ENCODE results near the gene LRRC74A.
"Not testable (repeated sequence)": the region's sequence is repeated elsewhere in the genome, so short reads cannot be mapped to it uniquely, and the experiment has no call there.

LRRC74A gene

GRCh38 chr14:76900682-76901081 lies 74.5 kb downstream of the LRRC74A start:
- DNase-seq = no peak

GRCh38 chr14:76901171-76902055 lies 75.2 kb downstream of the LRRC74A start:
- no peak for DNase-seq

- DNase-seq = no peak
Observed at GRCh38 chr14:76902591-76902990, 76.4 kb downstream of the LRRC74A start.

GRCh38 chr14:76904100-76904739 lies 78.0 kb downstream of the LRRC74A start:
- DNase-seq = no peak

DNA sequence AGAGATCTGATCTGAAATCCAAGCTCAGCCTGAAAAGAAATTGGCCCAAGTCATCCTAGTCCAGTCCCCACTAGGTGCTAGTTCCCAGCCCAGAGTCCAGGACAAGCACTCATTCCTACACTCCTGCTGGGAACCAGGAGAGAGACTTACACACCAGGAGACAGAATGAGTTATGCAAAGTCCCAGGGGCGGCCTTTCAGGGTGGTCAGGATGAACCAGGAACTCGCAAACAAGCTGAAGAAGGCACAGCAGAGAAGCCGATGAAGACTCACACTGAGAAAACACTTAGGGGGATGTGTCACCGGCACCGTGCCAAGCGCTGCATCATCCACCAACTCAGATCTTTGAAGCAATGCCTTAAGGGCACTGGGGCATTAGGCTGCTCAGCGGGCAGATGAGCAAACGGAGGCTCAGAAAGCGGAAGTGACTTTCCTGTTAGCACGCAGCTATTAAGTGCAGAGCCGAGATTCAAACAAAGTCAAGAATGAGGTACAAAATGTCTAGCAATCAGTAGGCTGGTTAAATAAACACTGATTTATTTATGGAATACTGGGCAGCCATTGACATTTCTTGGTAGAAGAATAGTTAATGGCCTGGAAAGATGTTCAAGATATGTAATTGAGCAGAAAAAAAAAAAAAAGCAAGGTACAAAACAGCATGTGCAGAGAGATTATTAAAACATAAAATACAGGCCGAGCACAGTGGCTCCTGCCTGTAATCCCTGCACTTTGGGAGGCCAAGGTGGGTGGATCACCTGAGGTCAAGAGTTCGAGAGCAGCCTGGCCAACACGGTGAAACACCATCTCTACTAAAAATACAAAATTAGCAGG lies 78.7 kb downstream of the LRRC74A start:
- peak; percentile 48 for DNase-seq

DNA sequence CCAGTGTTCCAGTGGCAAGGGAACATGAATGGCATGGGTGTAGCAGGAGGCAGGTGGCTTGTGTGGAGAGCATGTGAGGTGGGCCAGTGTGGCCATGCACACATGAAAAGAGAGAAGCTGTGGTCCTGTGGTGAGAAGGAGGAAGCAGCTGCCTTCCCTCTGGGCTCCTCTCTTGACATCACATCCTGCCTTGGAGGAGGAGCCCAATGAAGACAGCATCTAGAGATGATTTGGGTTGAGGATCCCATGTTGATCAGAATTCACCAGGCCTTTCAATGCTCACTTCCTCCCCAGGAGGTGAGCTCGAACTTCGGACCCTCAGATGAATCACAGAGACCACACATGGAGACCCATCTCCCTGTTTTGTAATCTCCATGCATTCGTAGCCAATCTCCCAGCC lies 82.6 kb downstream of the LRRC74A start:
- no peak for DNase-seq

DNA sequence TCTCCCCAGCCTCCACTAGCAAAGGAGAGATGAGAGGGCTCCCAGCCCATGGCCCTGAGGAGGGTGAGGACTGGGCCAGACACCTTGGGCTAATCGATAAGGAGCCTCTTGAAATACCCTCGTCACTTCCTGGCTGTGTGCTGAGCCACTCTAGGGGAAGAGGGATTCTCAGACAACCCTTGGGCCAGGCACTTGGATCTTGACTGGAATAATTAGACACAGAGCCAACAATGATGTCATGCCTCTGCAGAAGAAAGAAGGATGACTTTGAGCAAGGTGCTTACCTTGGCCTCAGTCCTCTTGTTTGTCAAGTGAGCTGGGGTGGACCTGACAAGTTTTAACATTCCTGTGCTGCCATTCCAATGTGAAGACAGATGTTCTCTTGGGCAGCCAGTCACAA lies 83.1 kb downstream of the LRRC74A start:
- DNase-seq = no peak

GRCh38 chr14:76910371-76910890 lies 84.2 kb downstream of the LRRC74A start:
- no peak for DNase-seq

DNA sequence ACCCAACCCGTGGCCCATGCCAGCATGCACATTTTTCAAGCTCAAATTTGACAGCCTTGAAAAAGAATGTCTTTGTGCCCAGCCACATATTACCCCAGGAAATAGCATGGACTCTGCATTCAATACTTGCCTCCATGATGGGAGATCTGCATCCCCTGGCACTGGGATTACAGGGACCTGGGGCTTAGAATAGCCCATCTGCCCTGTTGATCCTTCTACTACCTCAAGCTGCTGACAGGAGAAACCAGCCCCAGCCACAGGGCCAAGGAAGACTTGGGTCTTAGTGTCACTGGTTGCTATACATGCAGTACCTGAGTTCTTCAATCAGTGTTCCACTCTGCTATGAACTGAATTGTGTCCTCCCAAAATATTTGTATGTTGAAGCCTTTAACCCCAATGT lies 85.3 kb downstream of the LRRC74A start:
- DNase-seq = no peak

GRCh38 chr14:76914533-76915081 lies 88.4 kb downstream of the LRRC74A start:
- DNase-seq = not testable (repeated sequence)

- no peak for DNase-seq
Observed at GRCh38 chr14:76916040-76916715, 90.0 kb downstream of the LRRC74A start.

DNA sequence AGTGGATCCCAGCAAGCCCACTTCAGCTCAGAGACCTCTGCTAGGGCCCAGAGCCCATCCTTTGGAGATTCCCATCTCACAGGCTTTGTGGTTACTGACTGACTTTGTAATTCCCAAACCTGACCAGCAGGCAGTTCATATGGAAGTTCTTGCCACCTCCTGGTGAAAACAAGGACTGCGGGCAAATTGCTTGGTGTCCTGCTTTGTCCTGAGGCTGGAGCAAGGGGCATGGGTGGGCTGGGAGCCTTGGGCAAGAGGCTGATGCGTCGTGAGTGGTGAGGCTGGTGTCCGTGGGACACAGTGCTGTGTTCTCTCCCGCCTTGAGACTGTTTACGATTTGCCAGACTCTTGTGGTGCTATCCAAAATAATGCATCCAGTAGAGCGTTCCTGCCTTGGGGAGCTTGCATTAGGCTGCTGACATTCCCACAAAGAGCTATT lies 91.0 kb downstream of the LRRC74A start:
- DNase-seq = no peak

GRCh38 chr14:76917745-76918255 lies 91.6 kb downstream of the LRRC74A start:
- DNase-seq = no peak

GRCh38 chr14:76918256-76918781 lies 92.1 kb downstream of the LRRC74A start:
- DNase-seq = no peak

GRCh38 chr14:76918782-76919394 lies 92.7 kb downstream of the LRRC74A start:
- DNase-seq = no peak
